Measurements from ENCODE around the gene ADRB2. TPM values are rescaled to one million over a fixed set of nuclear protein-coding genes. Genes with fewer than 3 reads are reported as not detected.

ADRB2 gene
- polyA plus RNA-seq, 2 of the 4 experiments (the other 2 are of a cell fraction) = 0.18 to 0.34 TPM

DNA sequence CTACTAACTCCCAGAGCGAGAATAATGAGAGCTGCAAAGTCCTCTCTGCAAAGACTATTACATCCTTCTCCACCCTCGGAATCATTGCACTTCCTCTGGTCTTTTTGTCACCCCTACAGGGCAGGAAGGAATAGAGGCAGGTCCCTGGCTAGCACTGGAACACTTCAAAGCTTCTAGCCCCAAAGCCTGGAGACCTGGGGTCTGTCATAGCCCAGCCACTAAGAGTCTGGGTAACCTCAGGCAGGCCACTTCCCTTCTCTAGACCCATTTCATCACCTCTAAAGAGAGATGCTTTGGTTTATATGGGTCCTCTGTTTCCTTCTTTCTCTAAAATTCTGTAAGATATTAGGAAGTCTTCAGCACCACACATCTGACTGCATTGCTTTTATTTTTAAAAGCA, 6.7 kb downstream of the ADRB2 start:
- no peak overlapping the region for H3K4me2 ChIP-seq
- H3K27ac ChIP-seq = no peak overlapping the region
- ChIA-PET CTCF (interaction anchor here (0.6 to 0.9 kb wide), 3 partner anchors 12 to 96 kb away, joined by 3 to 4 read pairs (median 3); no protein-coding TSS in a partner anchor), POLR2A (no interaction called here)
- no peak overlapping the region for H3K4me3 ChIP-seq
- no peak for DNase-seq (ENCODE audit: low read depth in 1 of 2, low spot score in 1 of 2)
- no peaks in the 10 kb centered on the region for H3K9me3 ChIP-seq
- WGBS (ENCODE audit: missing lambda C conversion rate) = 50% methylated on average over 2 of the region's 2 CpGs
- no peaks in the 10 kb centered on the region for H3K4me1 ChIP-seq
- no peak for ATAC-seq
- TF ChIP-seq, protein P1, sequence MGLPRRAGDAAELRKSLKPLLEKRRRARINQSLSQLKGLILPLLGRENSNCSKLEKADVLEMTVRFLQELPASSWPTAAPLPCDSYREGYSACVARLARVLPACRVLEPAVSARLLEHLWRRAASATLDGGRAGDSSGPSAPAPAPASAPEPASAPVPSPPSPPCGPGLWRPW (IDR thresholded peaks at IDR 0.05) = no peak
- TF ChIP-seq MAFK (IDR thresholded peaks at IDR 0.05; ENCODE audit: partially characterized antibody) (no peak), RFX5 (IDR thresholded peaks at IDR 0.05) (no peak), ZC3H11A (IDR thresholded peaks at IDR 0.05) (no peak), GATA3 (IDR thresholded peaks at IDR 0.05; ENCODE audit: borderline replicate concordance) (no peak), NFE2L2 (conservative IDR thresholded peaks at IDR 0.05; ENCODE audit: low read length) (no peak), EHF (CRISPR knock-in tag; IDR thresholded peaks at IDR 0.05) (no peak), NPAS2 (CRISPR knock-in tag; IDR thresholded peaks at IDR 0.05; ENCODE audit: borderline replicate concordance) (no peak), NR3C1 (IDR thresholded peaks at IDR 0.05) (no peak), CHD2 (IDR thresholded peaks at IDR 0.05; ENCODE audit: low read length, partially characterized antibody) (no peak)
- TF ChIP-seq, protein P2, sequence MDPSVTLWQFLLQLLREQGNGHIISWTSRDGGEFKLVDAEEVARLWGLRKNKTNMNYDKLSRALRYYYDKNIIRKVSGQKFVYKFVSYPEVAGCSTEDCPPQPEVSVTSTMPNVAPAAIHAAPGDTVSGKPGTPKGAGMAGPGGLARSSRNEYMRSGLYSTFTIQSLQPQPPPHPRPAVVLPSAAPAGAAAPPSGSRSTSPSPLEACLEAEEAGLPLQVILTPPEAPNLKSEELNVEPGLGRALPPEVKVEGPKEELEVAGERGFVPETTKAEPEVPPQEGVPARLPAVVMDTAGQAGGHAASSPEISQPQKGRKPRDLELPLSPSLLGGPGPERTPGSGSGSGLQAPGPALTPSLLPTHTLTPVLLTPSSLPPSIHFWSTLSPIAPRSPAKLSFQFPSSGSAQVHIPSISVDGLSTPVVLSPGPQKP (IDR thresholded peaks at IDR 0.05; ENCODE audit: low read depth, low read length) = no peak
- FAIRE-seq = no peak

DNA sequence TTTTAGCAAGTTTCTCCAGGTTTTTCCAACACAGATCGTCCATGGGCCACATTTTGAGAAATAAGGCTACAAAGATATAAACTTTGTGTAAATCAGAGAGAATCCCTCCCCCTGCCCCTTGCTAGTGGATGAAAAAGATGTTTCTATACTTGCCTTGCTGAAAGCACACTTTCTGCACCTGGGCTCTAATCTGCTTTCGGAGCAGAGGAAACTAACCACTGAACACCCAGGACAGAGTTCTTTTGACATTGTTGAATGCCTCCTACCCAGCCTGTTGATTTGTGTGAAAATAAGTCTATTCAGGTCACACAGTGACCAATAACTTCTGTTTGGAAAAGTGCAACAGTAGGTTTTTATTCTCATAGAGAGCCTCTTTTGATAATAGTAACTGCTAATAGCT, 7.5 kb downstream of the ADRB2 start:
- H3K9me3 ChIP-seq = no peaks in the 10 kb centered on the region
- no peak overlapping the region for H3K4me3 ChIP-seq
- H3K27ac ChIP-seq = no peak overlapping the region
- DNase-seq (ENCODE audit: low read depth in 1 of 2, low spot score in 1 of 2) (no peak), ATAC-seq (no peak), FAIRE-seq (no peak)
- TF ChIP-seq, protein P2 (IDR thresholded peaks at IDR 0.05; ENCODE audit: low read depth, low read length) = no peak
- TF ChIP-seq CBX8 (IDR thresholded peaks at IDR 0.05) (no peak), EHF (CRISPR knock-in tag; IDR thresholded peaks at IDR 0.05) (no peak), MAFK (IDR thresholded peaks at IDR 0.05; ENCODE audit: partially characterized antibody) (no peak), CHD2 (IDR thresholded peaks at IDR 0.05; ENCODE audit: low read length, partially characterized antibody) (no peak), JUN (IDR thresholded peaks at IDR 0.05) (no peak), PHF8 (IDR thresholded peaks at IDR 0.05; ENCODE audit: borderline replicate concordance, low read depth) (no peak), RAD21 (conservative IDR thresholded peaks at IDR 0.05 in 1 of 2, IDR thresholded peaks at IDR 0.05 in 1 of 2) (no peak), MYC (IDR thresholded peaks at IDR 0.05; ENCODE audit: borderline replicate concordance, low read length) (no peak), ZC3H11A (IDR thresholded peaks at IDR 0.05) (no peak), TFCP2L1 (CRISPR knock-in tag; IDR thresholded peaks at IDR 0.05) (no peak), FOSL2 (IDR thresholded peaks at IDR 0.05) (no peak), FOSL2 (CRISPR knock-in tag; IDR thresholded peaks at IDR 0.05) (no peak), TP53 (CRISPR knock-in tag; IDR thresholded peaks at IDR 0.05) (no peak), ESRRA (IDR thresholded peaks at IDR 0.05; ENCODE audit: borderline replicate concordance, low read length) (no peak), EP300 (IDR thresholded peaks at IDR 0.05) (no peak), SREBF2 (IDR thresholded peaks at IDR 0.05) (no peak), CEBPB (IDR thresholded peaks at IDR 0.05) (no peak), NPAS2 (CRISPR knock-in tag; IDR thresholded peaks at IDR 0.05; ENCODE audit: borderline replicate concordance) (no peak)
- TF ChIP-seq, protein P3, sequence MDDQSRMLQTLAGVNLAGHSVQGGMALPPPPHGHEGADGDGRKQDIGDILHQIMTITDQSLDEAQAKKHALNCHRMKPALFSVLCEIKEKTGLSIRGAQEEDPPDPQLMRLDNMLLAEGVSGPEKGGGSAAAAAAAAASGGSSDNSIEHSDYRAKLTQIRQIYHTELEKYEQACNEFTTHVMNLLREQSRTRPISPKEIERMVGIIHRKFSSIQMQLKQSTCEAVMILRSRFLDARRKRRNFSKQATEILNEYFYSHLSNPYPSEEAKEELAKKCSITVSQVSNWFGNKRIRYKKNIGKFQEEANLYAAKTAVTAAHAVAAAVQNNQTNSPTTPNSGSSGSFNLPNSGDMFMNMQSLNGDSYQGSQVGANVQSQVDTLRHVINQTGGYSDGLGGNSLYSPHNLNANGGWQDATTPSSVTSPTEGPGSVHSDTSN (IDR thresholded peaks at IDR 0.05) = no peak
- ChIA-PET POLR2A (no interaction called here), CTCF (no interaction called here)
- H3K4me1 ChIP-seq = no peaks in the 10 kb centered on the region
- WGBS (ENCODE audit: missing lambda C conversion rate) = 51% methylated on average over 2 of the region's 2 CpGs
- no peak overlapping the region for H3K4me2 ChIP-seq

Measured in A549 (cell line).